ENCODE measurements around the gene PIGV.

The PIGV gene

GRCh38 chr1:26774462-26774861 lies 13.3 kb upstream of the PIGV start:
- no peak for DNase-seq (ENCODE audit: low spot score)

- no peak for DNase-seq (ENCODE audit: low spot score)
Observed at GRCh38 chr1:26775666-26776065, 12.1 kb upstream of the PIGV start.

- DNase-seq (ENCODE audit: low spot score): no peak
Observed at GRCh38 chr1:26779098-26779668, 8.6 kb upstream of the PIGV start.

GRCh38 chr1:26780344-26780957 lies 7.3 kb upstream of the PIGV start:
- DNase-seq (ENCODE audit: low spot score): peak; percentile 48

- no peak for DNase-seq (ENCODE audit: low spot score)
Observed at GRCh38 chr1:26781206-26781825, 6.4 kb upstream of the PIGV start.

GRCh38 chr1:26782521-26783212 lies 5.1 kb upstream of the PIGV start:
- no peak for DNase-seq (ENCODE audit: low spot score)

- no peak for DNase-seq (ENCODE audit: low spot score)
Observed at GRCh38 chr1:26783646-26784022, 4.1 kb upstream of the PIGV start.

- peak; percentile 57 for DNase-seq (ENCODE audit: low spot score)
Observed at GRCh38 chr1:26784023-26784871, 3.5 kb upstream of the PIGV start.

- DNase-seq (ENCODE audit: low spot score): no peak
Observed at GRCh38 chr1:26784886-26785285, 2.9 kb upstream of the PIGV start.

- DNase-seq (ENCODE audit: low spot score): peak; percentile 60
Observed at GRCh38 chr1:26785611-26786436, 1.9 kb upstream of the PIGV start.

- DNase-seq (ENCODE audit: low spot score): peak; percentile 80
Observed at GRCh38 chr1:26786437-26787380, 1.0 kb upstream of the PIGV start.

GRCh38 chr1:26787381-26787705 lies 407 bp upstream of the PIGV start:
- DNase-seq (ENCODE audit: low spot score): no peak

GRCh38 chr1:26788515-26788785 lies 700 bp downstream of the PIGV start:
- no peak for DNase-seq (ENCODE audit: low spot score)

- DNase-seq (ENCODE audit: low spot score): peak; percentile 95
Observed at GRCh38 chr1:26788836-26789611, 1.3 kb downstream of the PIGV start.

GRCh38 chr1:26789612-26789865 lies 1.8 kb downstream of the PIGV start:
- DNase-seq (ENCODE audit: low spot score): no peak

GRCh38 chr1:26789931-26790330 lies 2.2 kb downstream of the PIGV start:
- DNase-seq (ENCODE audit: low spot score): no peak

GRCh38 chr1:26790551-26790953 lies 2.8 kb downstream of the PIGV start:
- no peak for DNase-seq (ENCODE audit: low spot score)

- DNase-seq (ENCODE audit: low spot score): no peak
Observed at GRCh38 chr1:26791148-26791547, 3.4 kb downstream of the PIGV start.

GRCh38 chr1:26791626-26792025 lies 3.9 kb downstream of the PIGV start:
- no peak for DNase-seq (ENCODE audit: low spot score)

- no peak for DNase-seq (ENCODE audit: low spot score)
Observed at GRCh38 chr1:26792924-26793323, 5.2 kb downstream of the PIGV start.
